HG02763 (cell line): Measurements from ENCODE around the gene COA8.

Experiments used
- ATAC-seq: cut with Tn5 transposase; IDR thresholded peaks from one replicate; pipeline ENCODE4 v1.9.1; 2021; ENCODE audit warnings: mild to moderate bottlenecking, moderate library complexity; ENCODE audit not compliant: unreplicated experiment

Gene COA8

DNA sequence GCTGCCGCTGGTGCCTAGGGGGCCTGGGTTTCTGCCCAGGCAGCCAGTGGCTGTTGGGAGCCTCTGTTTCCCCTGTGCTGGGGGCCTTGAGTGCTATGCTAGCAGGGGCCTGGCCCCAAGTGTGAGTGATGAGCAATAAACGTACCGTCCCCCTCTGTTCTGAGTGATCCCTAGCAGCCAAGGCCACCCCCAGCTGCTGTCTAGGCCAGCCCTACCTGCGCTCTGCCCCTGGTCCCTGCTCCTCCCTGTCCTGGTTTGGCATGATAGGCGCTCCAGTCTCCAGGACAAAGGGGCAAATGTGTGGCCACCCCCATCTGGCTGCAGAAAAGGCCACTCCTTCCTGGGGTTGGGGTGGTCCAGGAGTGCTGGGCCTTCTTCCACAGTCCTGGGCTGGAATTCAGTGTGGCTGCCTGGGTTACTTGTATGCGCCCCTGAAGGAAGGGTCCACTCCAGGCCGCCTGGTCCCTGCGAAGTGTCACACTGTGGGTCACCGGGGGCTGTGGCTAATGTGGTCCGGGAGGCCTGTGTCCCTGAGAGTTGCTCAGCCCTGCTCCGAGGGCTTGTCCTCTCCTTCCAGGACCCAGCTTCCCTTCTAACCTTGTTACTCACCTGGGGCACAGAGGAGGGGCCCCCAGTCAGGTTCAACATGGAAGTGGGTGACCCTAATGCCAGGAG is 26.7 kb upstream of the COA8 start:
- no peak for ATAC-seq

DNA sequence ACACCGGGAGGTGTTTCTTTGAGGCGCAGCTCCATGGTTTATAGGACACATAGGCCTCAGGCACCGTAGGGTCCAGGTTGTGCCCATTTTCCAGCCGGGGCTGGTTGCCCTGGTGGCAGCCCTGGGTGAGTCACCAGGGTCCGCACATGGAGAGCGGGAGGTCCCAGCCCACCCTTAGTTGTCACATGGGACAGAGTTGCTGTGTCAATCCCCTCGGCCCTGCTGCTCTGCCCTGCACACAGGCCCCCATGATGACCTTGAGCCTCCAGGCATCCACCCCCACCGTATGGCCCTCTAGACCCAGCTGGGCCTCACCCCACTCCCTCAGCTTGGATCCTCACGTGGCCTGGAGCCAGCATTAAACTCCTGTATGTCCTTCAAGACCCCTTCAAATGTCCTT is 26.1 kb upstream of the COA8 start:
- no peak for ATAC-seq

DNA sequence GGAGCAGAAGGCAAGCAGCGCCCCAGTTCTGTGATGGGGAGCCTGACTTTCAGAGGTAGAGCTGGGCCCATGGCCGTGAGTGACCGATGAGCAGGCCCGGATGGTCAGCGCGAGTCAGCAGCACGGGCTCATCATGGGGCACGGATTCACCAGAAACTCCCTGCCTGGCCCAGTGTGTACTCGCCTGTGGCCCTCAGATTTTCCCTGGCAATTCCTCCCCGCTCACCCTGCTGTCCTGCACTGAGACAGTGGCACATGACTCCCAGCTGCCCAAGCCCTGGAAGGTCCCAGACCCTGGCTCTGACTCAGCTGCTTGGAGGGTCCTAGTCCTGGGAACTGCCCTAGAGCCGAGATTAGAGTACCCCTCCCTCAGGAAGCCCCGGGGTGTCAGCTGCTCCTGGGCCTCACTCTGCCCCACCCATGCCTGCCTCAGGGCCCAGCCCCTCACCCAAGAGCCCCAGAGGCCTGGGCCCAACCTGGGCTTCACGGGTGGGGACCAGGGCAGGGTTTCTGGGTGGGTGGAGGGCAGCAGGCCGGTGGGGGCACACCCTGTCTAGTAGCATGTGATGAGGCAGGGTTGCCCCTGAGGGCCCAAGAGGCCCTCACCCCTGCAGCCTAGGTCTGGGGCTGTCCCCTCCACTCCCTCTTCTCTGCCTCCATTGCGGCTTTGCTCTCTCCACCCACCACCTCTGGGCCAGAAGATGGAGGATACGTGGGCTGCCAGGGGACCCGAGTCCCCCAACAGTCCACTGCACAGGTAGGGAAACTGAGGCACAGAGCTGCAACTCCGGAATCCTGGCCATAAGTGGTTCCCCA is 25.4 kb upstream of the COA8 start:
- ATAC-seq = no peak

DNA sequence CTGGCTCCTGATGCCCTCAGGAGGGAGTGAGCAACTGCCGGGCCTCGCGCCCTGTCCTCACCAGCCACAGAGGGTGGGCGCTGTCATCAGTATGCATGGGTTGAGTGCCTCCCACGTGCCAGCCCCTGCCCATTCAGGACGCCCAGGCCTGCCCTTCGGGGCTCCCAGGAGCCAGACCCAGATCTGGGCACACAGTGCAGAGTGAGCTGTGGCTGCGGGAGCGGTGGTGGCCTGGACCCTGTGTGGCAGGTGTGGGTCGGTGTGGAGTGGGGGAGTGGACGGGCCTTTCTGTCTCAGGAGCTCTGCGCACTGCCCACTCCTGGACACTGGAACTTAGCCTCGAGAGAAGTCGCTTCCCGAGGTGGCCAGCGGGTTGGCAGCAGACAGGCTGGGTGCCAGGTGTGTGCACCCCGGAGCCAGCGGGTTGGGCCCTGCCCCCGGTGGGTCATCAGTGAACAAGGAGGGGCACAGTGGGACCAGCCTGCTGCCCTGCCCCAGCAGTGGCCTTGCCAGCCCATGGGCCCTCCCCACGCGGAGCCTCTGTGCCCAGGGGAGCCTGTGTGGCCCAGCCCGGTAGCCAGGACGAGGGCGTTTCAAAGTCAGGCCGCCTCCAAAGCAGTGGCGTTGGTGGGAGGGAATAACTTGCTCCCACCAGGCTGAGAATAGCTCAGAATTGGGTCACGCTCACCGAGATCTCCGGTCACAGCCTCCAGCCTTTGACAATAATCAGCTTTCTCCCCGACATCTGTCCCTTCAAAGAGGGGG is 24.3 kb upstream of the COA8 start:
- ATAC-seq = no peak

DNA sequence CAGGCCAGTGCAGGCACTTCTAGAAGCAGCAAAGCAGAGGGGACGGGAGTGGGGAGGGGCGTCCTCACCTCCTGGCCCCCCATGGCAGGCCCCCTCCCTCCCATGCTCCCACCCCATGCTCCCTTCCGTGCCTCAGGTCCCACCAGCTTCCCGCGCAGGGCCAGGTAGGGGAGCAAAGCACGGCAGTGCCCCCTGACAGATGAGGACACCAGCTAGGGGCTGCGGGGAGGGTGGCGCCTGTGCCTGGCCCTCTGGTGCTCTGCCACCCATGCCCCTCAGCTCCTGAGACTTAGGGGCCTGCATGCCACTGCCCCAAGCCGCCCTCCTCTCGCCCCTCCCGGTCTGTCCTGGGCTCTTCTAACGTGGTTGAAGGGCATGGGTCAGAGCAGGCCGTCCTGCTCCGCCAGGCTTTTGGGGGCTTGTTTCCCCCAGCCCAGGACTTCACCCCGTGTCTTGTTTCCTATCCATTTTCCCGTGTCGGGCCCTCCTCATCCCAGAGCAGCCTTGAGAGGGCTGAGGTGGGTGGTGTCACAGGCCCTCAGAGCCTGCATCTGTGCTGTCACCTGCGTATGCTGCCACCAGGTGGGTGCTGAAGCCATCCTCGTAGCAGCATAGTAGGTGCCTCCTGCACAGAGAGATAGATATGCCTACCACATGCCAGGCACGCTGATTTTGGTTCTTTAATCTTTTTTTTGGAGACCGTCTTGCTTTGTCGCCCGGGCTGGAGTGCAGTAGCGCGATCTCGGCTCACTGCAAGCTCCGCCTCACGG is 23.5 kb upstream of the COA8 start:
- ATAC-seq = no peak

DNA sequence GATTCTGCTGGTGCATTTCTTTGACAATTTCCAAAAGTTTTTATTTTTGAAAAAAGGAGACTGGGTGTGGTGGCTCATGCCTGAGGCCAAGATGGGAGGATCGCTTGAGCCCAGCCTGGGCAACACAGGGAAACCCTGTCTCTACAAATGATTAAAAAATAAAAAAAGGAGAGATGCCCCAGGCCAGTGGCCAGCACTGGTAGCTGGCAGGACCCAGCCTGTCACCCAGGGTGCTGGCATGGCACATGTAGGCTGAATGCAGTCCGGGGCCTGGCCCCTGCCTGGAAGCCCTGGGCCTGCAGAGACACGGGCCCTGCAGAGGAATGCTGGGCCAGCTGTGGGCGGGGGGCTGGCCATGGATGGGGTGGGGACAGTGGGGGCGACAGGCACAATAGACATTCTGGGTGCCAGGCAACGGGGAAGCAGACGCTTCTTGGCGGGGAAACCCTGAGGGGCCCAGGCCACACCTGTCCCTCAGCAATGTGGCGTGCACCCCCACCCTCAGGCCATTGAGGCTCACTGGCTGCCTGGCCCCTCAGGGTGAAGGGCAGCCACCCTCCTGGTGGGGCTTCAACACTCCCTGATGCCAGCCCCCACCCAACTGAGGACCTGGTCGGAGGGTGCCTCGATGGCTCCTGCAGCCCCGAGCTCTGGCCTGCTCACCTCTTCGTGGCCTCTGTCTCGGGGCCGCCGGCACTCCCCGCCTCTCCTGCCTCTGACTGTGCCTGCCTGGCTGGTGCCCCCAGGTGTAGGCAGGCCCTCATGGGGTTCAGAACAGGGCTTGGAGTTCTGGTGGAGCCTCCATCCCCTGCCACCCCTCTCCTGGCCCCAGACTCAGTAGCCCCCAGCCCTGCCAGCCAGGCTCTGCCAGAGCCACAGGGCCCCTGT is 21.7 kb upstream of the COA8 start:
- ATAC-seq = no peak

DNA sequence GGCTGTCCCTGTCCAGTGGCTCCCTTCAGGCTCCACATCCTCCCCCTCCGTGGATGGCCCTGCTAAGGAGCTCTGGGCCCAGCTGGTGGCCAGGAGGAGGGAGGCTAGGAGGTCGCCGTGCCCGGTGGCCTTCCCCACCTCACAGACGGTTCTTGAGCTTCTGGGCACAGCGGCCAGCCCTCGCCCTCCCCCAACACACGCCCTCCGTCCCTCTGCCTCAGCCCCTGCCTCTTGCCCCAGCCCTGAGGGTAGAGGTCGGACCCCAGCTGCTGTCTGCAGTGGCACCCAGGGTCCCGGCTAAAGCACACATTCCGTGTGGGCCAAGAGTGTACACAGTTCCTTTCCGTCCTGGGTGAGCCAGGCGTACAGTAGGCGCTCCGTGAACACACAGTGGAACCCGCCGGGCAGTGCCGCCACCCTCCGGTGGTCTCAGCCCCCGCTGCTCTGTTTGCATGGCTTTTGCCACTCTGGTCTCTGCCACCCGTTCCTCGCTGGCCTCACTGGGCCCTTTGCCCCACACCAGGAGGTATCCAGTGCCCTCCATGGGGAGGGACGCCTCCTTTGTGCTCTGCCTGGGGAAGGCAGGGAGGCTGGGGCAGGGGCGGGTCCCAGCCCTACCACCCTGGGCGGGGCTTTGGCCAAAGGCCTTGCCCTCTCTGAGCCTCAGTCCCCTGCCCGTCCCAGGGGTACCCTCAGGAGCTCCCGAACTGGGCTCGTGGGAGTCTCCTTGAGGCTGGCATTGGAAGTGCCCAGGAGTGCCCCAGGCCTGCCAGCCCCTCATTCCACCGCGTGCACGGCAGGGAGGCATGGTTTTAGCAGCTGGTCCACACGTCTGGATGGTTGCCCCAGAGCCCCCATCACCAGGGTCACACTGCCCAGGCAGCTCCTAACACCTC is 20.8 kb upstream of the COA8 start:
- no peak for ATAC-seq

DNA sequence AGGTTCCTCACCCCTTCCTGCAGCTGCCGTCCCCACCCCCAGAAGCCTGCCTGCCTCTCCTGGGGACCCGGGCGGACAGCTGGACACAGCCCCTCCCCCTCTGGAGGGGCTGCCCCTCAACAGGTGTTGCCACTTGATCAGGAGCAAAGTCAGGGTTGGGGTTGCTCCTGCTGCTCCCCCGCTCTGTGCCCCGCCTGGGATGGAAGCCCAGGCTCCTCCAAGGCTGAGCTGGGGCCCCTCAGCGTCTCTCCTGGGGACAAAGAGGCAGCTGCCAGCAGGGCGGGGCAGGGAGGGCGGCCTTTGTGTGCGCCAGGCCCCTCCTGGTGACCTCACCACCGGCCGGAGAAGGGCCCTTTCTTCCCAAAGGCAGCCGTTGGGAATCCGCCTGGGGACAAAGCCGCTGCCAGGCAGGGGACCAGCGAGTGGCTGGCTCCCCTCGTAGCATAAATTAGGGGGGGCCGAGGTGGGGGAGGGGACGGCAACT is 20.1 kb upstream of the COA8 start:
- ATAC-seq = no peak

DNA sequence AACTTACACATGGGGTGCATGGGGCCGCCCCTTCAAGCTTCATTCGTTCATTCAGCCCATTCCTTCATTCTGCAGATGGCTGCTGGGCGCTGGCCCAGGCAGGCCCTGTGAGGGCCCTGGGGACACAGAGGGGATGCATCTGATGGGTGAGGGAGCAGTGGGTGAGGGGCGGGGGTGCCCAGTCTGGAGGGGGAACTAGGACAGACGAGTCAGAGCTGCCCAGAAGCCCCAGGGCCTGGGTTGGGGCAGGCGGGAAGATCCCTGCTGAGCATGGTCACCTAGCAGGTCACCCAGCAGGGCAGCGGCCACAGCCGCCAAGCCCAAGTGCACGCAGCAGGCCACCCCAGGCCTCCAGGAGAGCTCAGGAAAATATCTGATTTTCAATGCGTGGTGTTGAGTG is 19.6 kb upstream of the COA8 start:
- no peak for ATAC-seq

DNA sequence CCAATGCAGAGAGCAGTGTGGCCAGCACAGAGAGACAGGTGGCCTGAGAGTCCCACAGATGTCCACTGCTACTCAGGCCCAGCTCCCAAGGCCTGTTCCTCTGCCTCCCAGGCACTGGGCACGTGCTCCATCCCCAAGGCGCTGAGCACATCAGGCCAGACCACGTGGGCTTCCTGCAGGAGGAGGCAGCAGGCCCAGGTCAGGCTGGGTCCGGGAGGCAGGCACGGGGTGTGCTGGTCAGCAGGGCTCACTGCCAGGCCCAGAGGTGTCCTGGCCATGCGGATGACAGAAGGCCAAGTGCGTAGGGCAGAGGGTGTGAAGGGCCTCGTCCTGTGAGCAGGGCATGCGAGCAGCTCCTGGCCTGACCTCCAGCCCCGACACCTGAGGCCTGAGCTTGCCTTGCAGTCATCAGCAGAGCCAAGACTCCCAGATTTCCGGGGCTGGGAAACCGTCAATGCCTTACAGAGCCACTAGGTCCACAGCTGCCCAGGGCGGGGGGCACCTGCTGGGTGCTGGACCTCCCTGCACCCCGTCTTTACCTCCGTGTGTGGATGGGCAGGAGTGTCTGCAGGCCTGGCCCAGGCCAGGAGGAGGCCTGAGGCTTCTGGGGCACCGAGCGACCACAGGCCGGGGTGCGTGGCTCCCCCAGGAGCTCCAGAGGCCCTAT is 18.9 kb upstream of the COA8 start:
- ATAC-seq = no peak

DNA sequence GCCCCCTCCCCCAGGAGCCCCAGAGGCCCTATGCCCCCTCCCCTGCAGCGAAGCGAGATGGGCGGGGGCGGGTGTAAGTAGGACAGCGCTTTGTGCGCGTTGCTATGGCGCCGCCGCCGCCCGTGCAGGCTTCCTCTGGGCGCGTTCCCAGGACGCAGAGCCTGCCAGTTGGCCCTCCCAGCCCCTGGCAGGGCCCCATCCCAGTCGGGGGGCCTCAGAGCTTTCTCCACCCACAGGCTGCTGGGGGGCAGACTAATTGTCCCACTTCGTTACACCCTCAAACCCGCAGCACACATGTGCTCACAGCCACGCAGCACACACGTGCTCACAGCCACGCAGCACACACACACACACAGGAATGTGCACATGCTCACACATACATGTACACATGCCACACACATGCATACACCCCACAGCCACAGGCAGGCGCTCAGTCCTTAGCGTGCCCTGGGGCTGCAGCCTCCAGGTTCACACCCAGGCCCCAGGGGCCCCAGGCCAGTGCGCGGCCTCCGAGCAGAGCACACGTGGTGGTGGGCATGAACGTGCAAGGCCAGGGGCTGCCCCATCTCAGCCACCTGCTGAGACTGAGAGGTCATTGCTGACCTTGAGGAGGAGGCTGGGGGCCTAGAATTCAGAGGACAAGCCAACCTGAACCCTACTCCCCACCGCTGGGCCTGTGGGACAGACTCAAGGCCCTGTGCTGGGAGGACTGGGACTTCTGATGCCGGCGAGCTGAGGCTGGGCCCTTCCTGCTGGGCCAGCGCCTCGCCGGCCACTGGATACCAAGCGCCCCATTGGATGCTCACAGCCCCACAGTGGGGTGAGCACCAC is 18.2 kb upstream of the COA8 start:
- no peak for ATAC-seq

DNA sequence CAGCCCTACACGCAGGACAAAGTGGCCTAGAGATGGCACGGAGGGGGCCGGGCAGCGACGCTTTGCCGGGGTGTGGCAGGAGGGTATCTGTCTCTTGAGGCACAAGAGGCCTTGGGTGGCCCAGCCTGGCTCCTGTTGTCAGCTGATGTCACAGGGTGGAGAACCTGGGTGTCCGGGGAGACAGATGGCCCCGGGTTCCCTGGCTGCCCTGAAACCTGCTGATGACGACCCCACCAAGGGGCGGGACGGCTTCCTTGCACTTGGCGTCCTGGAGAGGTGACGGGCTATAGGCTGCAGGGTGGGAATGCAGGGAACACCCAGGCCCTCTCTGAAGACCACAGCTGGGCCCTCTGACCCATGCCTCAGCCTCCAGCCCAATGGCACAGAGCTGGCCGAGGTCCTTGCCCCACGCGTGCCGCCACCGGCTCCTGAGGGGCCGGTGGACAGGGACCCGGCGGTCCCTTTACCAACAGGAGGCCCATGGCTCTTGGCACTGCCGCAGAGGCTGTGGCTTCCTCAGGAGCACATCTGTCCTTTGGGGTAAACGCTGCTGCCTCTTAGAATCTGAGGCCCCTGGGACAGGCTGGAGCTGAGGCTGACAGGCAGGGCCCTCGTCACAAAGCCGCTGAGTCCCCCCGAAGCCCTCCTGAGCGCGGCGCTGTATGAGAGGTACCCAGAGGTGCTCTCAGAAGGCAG is 17.4 kb upstream of the COA8 start:
- no peak for ATAC-seq

DNA sequence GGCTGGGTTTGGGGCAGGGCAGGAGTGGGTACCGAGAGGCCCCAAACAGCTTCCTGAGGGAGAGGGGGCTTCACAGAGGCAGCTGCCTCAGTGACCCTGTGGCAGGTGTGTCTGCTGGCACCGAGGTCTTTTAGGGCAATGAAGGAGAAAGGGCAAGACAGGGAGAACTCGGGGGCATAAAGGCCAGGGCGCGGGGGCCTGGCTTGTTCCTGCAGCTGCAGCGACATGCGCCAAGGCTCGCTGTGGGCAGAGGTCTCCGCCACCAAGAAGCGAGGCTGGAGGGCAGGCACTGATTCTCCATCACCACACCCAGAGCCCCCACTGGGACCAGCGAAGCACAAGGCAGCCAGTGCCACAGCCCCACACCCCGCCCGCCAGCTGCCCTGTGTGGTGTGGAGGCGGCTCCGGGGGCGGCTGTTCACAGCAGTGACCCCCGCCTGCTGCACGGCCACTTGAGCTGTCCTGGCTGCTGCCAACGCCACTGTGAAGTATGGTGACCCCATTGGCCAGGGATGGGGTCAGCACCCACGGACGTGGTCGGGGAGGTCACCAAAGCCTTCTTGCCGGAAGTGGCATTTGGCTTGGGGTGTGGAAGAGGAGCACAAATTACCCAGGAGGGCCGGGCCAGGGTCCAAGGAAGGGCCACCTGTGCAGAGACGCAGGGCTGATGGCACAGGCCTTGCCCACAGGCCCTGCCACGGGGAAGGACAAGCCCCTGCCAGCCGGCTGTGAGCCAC is 16.7 kb upstream of the COA8 start:
- ATAC-seq = no peak

DNA sequence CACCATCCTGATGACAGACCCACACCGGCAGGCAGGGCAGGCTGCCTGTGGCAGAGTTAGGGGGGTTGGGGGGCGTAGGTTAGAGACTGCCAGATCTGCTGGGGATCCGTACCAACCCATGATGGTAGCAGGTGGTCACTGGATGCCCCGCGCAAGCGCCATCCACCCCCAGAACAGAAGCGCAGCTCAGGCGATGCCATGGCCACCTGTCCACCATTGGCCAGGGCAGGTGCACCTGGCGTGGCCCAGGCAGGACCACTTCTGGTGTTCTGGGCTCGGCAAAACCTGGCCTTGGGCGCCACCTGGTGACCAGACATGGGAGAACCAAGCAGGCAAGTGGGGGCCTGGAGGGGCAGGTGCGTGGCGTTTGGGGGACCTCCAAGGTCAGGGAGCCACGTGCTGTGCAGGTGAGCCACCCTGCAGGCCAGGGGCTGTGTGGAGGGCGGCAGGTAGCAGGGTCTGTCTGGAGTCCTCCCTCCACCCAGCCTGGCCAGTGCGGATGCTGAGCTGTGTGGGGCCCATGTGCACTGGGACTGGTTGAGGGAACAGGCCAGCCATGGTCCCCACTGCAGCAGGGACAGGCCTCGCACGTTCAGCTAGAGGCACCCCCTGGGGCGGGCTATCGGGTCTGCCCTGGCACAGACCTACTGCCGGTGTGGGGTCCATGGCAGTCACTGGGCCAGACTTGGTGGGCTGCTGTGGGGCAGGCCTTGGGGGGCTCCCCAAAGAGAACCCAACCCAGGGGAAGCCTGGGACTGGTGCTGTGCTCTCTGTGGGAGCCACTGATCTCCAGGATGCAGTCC is 15.9 kb upstream of the COA8 start:
- ATAC-seq = no peak

DNA sequence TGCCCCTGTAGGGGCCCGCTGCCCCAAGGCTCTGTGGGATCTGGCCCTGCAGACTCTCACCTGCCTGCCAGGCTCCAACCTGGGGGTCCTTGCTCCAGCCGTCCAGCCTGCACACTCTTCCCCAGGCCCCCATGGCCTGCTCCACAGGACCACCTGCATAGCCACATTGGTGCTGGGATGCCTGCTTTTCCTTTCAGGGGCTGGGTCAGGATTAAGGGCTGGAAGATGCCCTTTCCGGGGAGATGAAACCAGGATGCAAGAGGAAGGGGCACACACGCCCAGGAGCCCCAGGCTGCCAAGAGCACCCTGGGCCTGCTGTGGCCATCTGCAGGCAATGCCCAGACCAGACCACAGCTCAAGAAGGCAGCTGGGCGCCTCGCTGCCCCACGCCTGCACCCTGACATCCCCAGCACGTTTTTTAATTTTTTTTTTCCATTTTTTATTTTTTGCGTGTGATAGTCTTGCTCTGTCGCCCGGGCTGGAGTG is 15.3 kb upstream of the COA8 start:
- ATAC-seq = no peak
